HG02970 (cell line): ENCODE measurements around the gene FANCG.

ENCODE experiments used
- ATAC-seq: cut with Tn5 transposase; IDR thresholded peaks from one replicate; pipeline ENCODE4 v1.9.1; 2021; ENCODE audit warnings: mild to moderate bottlenecking, moderate library complexity, moderate number of reproducible peaks; ENCODE audit not compliant: unreplicated experiment, low FRiP score

Gene FANCG

DNA sequence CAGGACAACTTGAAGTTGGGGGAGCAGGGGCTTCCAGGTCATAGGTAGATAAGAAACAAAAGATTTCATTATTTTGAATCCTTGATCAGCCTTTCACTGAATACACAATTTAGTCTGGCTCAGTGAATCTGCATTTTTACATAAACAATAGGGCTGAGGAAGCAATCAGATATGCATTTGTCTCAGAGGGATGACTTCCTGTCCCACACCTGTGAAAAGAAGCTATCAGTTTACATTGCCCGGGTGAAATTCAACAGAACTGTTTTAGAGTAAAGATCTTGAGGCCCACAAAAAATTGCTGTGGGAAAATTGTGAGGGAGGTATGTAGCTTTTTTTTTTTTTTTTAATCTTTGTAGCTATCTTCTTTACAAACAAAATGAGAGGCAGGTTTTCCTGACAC lies 51.9 kb downstream of the FANCG start:
- ATAC-seq, result no peak

DNA sequence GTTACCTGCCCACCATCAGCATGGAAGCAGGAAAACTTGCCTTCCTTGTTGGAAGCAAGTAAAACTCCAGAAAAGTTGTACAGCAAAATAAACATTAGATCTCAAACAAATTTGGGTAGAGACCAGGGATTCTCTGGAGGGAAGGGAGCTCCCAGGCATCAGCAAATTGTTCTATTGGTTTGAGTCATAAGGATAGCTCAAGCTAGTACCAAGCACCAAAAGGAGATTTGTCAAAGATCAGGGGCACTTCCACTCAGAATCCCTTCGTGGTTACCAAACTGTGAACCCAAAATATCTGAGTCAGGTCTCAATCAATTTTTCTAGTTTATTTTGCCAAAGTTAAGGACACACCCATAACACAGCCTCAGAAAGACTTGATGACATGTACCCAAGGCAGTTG lies 52.4 kb downstream of the FANCG start:
- ATAC-seq, result no peak

DNA sequence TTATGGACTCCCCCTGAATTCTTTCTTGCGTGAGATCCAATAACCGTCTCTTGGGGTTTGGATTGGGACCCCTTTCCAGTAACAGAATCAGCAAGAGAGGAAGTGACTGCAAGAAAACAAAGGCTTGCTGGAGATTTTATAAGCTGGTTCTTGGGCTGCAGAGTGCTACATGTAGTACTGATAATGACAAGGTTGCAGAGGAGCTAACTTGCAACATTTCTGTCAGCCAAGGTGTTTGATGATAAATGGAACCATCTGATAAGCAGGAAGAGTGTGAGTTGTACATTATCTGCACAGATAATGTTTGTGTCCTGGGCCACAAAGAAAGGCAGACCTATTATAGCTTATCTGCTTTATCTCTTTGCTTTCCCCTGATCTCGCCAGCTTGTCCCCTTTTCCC lies 53.1 kb downstream of the FANCG start:
- ATAC-seq, result no peak
